ENCODE data around the gene TRRAP. TPM values are rescaled to one million over a fixed set of nuclear protein-coding genes. Genes with fewer than 3 reads are reported as not detected.

Gene TRRAP
- total and polyA plus RNA-seq, 2 experiments from 2014 or later: 14.9 to 58.7 TPM

- TF ChIP-seq ZNF462 (CRISPR knock-in tag; IDR thresholded peaks at IDR 0.05) (no peak), ZNF331 (CRISPR knock-in tag; IDR thresholded peaks at IDR 0.05; ENCODE audit: low read depth) (no peak), EZH2 (IDR thresholded peaks at IDR 0.05; ENCODE audit: low read depth, unreplicated experiment) (no peak), ETS1 (IDR thresholded peaks at IDR 0.05) (no peak), ZNF114 (CRISPR knock-in tag; IDR thresholded peaks at IDR 0.05) (no peak), EZH2phosphoT487 (IDR thresholded peaks at IDR 0.05; ENCODE audit: unreplicated experiment) (no peak), STAT1 (IDR thresholded peaks at IDR 0.05; ENCODE audit: unreplicated experiment) (no peak), NANOG (IDR thresholded peaks at IDR 0.05; ENCODE audit: borderline replicate concordance) (no peak)
Observed at GRCh38 chr7:98995523-98996149, 117.3 kb downstream of the TRRAP start (continued).

GRCh38 chr7:98996150-98996552 lies 117.8 kb downstream of the TRRAP start:
- no peak overlapping the region for H3K4me3 ChIP-seq
- H3K36me3 Mint-ChIP-seq (ENCODE audit: low read depth): peaks cover 65% of the 10 kb centered on the region
- no peaks in the 10 kb centered on the region for H3F3A ChIP-seq (replicated peaks; ENCODE audit: low read depth)
- H3K9me3 Mint-ChIP-seq: no peaks in the 10 kb centered on the region
- no peak overlapping the region for H3K4me2 ChIP-seq
- H2AFZ ChIP-seq: no peak overlapping the region
- no peaks in the 10 kb centered on the region for H3K4me1 Mint-ChIP-seq
- peaks cover 14% of the 10 kb centered on the region for H3K36me3 ChIP-seq (ENCODE audit: insufficient read depth)
- DNase-seq (ENCODE audit: low spot score) (no peak), ATAC-seq (no peak)
- H3K4me1 ChIP-seq (ENCODE audit: insufficient read depth): no peaks in the 10 kb centered on the region
- no peak overlapping the region for H3K4me3 Mint-ChIP-seq
- no peak overlapping the region for H3K27ac Mint-ChIP-seq
- H3K79me2 ChIP-seq (replicated peaks; ENCODE audit: insufficient read depth): no peaks in the 10 kb centered on the region
- no peak overlapping the region for H3K27ac ChIP-seq (ENCODE audit: low read depth)
- peaks cover 14% of the 10 kb centered on the region for H4K20me1 ChIP-seq (replicated peaks; ENCODE audit: insufficient read depth)
- H3K27me3 ChIP-seq (ENCODE audit: insufficient read depth): no peaks in the 10 kb centered on the region
- no peaks in the 10 kb centered on the region for H3K9me2 ChIP-seq (ENCODE audit: insufficient read depth)
- peaks cover 6% of the 10 kb centered on the region for H3K27me3 Mint-ChIP-seq (ENCODE audit: insufficient read depth, low read depth, poor library complexity)
- TF ChIP-seq EZH2phosphoT487 (IDR thresholded peaks at IDR 0.05; ENCODE audit: unreplicated experiment): no peak
- TF ChIP-seq ZNF331 (CRISPR knock-in tag; IDR thresholded peaks at IDR 0.05; ENCODE audit: low read depth): no peak
- TF ChIP-seq ZNF462 (CRISPR knock-in tag; IDR thresholded peaks at IDR 0.05): no peak

All from GM23338 (cell line).